ENCODE data around the gene CPS1.
A peak's percentile ranks its signal among the peaks of the same experiment; 100 is the strongest.

The CPS1 gene

DNA sequence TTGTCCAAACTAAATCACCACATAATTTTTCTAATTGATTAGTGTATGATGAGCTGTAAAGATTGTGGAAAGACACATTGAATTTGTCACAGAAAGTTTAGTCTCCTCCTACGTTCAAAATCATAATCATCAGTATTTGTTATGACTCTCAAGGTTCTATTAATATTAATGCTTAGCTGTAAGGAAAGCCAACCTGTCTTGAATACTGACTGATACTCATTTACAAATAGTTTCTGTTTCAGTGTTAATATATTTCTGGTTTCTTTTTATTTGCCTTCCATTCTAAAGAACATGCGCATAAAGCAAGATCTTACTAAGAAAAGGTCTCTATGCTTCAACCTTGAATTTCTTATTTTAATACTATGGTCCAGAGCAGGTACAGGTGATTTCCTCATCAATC, 55.1 kb downstream of the CPS1 start:
- no peak overlapping the region for H3K4me3 ChIP-seq (ENCODE audit: low read depth, low read length)
- TF ChIP-seq, protein P1, sequence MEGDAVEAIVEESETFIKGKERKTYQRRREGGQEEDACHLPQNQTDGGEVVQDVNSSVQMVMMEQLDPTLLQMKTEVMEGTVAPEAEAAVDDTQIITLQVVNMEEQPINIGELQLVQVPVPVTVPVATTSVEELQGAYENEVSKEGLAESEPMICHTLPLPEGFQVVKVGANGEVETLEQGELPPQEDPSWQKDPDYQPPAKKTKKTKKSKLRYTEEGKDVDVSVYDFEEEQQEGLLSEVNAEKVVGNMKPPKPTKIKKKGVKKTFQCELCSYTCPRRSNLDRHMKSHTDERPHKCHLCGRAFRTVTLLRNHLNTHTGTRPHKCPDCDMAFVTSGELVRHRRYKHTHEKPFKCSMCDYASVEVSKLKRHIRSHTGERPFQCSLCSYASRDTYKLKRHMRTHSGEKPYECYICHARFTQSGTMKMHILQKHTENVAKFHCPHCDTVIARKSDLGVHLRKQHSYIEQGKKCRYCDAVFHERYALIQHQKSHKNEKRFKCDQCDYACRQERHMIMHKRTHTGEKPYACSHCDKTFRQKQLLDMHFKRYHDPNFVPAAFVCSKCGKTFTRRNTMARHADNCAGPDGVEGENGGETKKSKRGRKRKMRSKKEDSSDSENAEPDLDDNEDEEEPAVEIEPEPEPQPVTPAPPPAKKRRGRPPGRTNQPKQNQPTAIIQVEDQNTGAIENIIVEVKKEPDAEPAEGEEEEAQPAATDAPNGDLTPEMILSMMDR (IDR thresholded peaks at IDR 0.05; ENCODE audit: low read depth, low read length): no peak
- no peak for DNase-seq (ENCODE audit: low read depth, low spot score)
- in situ Hi-C loops (cut with HindIII; ENCODE audit: low sequenced_read_pairs): no loop called here

DNA sequence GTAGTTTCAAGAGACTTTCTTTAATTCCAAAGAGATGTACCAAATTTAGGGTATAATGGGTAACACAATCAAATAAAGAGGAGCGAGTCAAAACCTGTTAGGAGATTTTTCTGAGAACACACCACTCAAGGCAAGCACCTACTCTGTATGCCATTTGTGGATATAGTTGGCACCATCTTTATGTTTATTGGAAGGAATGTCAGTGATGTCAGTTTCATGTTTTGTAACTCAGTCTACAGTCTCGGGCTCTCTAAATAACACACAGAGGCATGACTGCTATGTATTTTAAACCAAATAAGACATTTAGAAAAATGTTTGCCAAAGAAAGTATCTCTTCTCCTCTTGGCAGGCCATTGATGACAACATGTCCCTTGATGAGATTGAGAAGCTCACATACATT, 59.7 kb downstream of the CPS1 start:
- in situ Hi-C loops (cut with HindIII; ENCODE audit: low sequenced_read_pairs): no loop called here
- no peak for DNase-seq (ENCODE audit: low read depth, low spot score)
- no peak overlapping the region for H3K4me3 ChIP-seq (ENCODE audit: low read depth, low read length)
- TF ChIP-seq, protein P1 (IDR thresholded peaks at IDR 0.05; ENCODE audit: low read depth, low read length): no peak

DNA sequence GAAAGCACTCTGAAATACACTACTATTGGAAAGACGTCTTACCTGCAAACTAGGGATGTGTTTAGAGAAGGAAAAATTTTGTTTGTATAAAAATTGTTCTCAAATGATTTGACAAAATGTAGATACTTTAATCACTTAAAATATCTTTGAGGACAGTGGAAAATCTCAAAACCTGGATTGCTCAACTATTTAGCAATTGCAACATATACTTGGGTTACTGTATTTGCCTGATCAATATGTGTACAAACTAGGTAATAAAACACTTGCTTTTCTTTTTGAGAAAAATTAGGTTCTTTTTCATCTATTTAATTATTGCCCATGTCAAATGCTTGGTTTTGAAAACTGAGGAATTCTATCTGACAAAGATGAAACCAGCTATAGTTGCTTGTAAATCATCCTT, 60.9 kb downstream of the CPS1 start:
- DNase-seq (ENCODE audit: low read depth, low spot score): no peak
- H3K4me3 ChIP-seq (ENCODE audit: low read depth, low read length): no peak overlapping the region
- in situ Hi-C loops (cut with HindIII; ENCODE audit: low sequenced_read_pairs): no loop called here
- TF ChIP-seq, protein P1 (IDR thresholded peaks at IDR 0.05; ENCODE audit: low read depth, low read length): no peak

DNA sequence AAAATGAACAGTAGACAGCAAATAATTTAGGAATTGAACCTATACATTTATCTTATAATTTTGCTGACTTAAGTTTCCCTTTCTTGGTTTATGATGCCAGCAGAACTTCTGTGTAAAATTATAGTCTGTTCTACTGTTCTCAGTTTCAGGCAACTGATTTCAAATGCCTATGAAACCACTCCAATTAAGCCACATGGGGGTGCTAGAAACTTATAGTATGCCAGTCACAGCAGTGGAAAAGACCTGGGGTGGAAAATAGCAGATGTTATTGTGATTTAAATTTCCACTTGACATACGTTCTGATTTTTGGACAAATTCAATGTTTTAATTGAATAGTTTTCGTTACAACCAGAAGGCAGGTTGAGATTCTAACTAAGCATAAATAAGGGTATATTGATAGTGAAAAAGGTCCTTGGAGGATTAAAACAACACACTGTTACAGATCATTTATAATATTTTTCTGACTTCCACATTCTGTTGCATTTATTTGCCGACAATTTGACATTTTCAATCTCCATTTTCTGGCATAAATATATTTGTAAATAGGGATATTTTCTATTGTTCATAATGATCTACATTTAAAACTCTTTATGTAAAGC, 61.4 kb downstream of the CPS1 start:
- H3K4me3 ChIP-seq (ENCODE audit: low read depth, low read length): no peak overlapping the region
- in situ Hi-C loops (cut with HindIII; ENCODE audit: low sequenced_read_pairs): no loop called here
- TF ChIP-seq, protein P1 (IDR thresholded peaks at IDR 0.05; ENCODE audit: low read depth, low read length): peak; percentile 71
- DNase-seq (ENCODE audit: low read depth, low spot score): peak; percentile 58

DNA sequence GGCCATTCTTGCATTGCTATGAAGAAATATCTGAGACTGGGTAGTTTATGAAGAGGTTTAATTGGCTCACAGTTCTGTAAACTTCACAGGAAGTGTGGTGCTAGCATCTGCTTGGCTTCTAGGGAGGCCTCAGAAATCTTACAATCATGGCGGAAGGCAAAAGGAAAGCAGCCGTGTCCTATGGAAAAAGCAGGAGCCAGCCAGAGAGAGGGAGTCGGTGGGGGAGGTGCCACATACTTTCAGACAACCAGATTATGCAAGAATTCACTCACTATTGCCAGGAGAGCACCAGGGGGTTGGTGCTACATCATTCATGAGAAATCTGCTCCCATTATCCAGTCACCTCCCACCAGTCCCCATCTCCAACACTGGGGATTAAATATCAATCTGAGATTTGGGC, 64.1 kb downstream of the CPS1 start:
- no peak for DNase-seq (ENCODE audit: low read depth, low spot score)
- in situ Hi-C loops (cut with HindIII; ENCODE audit: low sequenced_read_pairs): no loop called here
- H3K4me3 ChIP-seq (ENCODE audit: low read depth, low read length): no peak overlapping the region
- TF ChIP-seq, protein P1 (IDR thresholded peaks at IDR 0.05; ENCODE audit: low read depth, low read length): no peak

DNA sequence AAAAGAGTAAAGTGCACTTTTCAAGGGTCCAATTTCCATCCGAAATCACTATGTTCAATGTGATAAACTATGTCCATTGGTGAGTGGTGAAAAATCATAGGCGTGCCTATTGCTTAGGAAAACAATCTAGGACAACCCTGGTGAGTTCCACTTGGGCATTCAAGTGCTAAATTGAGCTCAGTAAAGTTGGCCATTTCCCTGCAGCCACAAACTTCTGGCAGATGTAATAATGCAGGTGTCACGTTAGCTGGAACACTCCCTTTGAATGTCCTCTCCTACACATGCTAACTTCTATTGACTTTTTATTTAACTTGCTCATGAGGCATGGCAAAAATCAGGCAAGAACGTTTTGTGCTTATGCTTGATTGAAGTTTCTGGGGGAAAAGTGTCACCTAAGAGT, 67.1 kb downstream of the CPS1 start:
- no peak for DNase-seq (ENCODE audit: low read depth, low spot score)
- no peak overlapping the region for H3K4me3 ChIP-seq (ENCODE audit: low read depth, low read length)
- in situ Hi-C loops (cut with HindIII; ENCODE audit: low sequenced_read_pairs): no loop called here

More for the DNA sequence above, 67.1 kb downstream of the CPS1 start:
- TF ChIP-seq, protein P1 (IDR thresholded peaks at IDR 0.05; ENCODE audit: low read depth, low read length): no peak

Data from astrocyte of the spinal cord (primary cell).